ENCODE data around the gene ST6GALNAC2. TPM values are rescaled to one million over a fixed set of nuclear protein-coding genes. Genes with fewer than 3 reads are reported as not detected.

ST6GALNAC2 gene
- total and polyA plus RNA-seq, 2 experiments from 2014 or later: 0.31 TPM; not detected in 1

DNA sequence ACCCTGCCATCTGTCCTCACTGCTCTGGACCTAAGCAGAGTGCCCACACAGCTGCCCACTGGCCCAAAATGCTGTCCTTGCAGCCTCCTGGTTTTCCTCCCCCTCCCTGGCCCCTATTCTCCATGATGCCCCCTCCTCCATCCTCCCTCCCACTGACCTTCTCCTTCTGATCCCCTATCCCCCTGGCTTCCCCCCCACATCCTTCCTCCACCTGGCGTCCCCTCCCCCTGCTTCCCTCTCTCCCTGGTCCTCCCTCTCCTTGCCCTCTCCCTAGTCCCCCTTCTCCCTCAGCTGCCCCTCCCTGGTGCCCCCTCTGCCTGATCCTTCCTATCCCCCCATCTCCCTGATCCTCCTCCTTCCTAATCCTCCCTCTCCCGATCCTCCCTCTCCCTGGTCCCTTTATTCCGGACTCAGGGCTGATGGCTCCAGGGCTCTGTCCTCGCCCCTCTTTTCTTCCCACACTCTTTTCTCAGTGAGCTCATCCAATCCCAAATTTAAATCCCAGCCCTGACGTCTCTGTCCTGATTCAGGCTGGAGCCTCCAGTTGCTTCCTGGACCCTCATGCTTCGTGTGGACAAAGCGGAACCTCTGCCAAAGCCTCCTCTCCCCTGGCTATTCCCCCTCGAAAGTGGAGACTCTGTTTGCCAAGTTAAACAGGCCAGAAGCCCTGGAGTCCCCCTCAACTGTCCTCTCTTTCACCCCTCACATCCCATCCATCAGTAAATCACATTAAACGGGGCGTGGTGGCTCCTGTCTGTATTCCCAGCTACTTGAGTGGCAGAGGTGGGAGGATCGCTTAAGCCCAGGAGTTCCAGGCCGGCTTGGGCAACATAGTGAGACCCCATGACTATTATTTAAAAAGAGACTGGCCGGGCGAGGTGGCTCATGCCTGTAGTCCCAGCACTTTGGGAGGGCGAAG, 66.4 kb downstream of the ST6GALNAC2 start:
- Histone ChIP-seq H3F3A (replicated peaks; ENCODE audit: low read depth) (no peaks in the 10 kb centered on the region), H3K4me1 (ENCODE audit: insufficient read depth) (no peaks in the 10 kb centered on the region), H3K4me3 (no peak overlapping the region), H3K27ac (ENCODE audit: low read depth) (no peak overlapping the region), H3K4me2 (no peak overlapping the region), H3K27me3 (ENCODE audit: insufficient read depth) (peaks cover 5% of the 10 kb centered on the region; the same call in 1 of the 2 replicates), H3K36me3 (ENCODE audit: insufficient read depth) (no peaks in the 10 kb centered on the region), H3K9me2 (ENCODE audit: insufficient read depth) (peaks cover 2% of the 10 kb centered on the region; the same call in 1 of the 2 replicates), H2AFZ (no peak overlapping the region), H3K79me2 (replicated peaks; ENCODE audit: insufficient read depth) (no peaks in the 10 kb centered on the region), H4K20me1 (replicated peaks; ENCODE audit: insufficient read depth) (no peaks in the 10 kb centered on the region)
- H3K27me3 Mint-ChIP-seq (ENCODE audit: insufficient read depth, low read depth, poor library complexity): peaks cover 17% of the 10 kb centered on the region
- no peaks in the 10 kb centered on the region for H3K36me3 Mint-ChIP-seq (ENCODE audit: low read depth)
- peaks cover 11% of the 10 kb centered on the region for H3K4me1 Mint-ChIP-seq
- TF ChIP-seq ZNF331 (CRISPR knock-in tag; IDR thresholded peaks at IDR 0.05; ENCODE audit: low read depth) (no peak), JUNB (IDR thresholded peaks at IDR 0.05; ENCODE audit: unreplicated experiment) (no peak), EZH2 (IDR thresholded peaks at IDR 0.05; ENCODE audit: low read depth, unreplicated experiment) (no peak), NANOG (IDR thresholded peaks at IDR 0.05; ENCODE audit: borderline replicate concordance) (no peak), EZH2phosphoT487 (IDR thresholded peaks at IDR 0.05; ENCODE audit: unreplicated experiment) (no peak), STAT1 (IDR thresholded peaks at IDR 0.05; ENCODE audit: unreplicated experiment) (no peak), POLR2AphosphoS5 (IDR thresholded peaks at IDR 0.05; ENCODE audit: low read depth) (no peak), CREB1 (CRISPR knock-in tag; IDR thresholded peaks at IDR 0.05; ENCODE audit: low read depth) (no peak), ZNF114 (CRISPR knock-in tag; IDR thresholded peaks at IDR 0.05) (no peak)
- TF ChIP-seq, protein P1, sequence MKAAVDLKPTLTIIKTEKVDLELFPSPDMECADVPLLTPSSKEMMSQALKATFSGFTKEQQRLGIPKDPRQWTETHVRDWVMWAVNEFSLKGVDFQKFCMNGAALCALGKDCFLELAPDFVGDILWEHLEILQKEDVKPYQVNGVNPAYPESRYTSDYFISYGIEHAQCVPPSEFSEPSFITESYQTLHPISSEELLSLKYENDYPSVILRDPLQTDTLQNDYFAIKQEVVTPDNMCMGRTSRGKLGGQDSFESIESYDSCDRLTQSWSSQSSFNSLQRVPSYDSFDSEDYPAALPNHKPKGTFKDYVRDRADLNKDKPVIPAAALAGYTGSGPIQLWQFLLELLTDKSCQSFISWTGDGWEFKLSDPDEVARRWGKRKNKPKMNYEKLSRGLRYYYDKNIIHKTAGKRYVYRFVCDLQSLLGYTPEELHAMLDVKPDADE (IDR thresholded peaks at IDR 0.05): no peak
- TF ChIP-seq, protein P2, sequence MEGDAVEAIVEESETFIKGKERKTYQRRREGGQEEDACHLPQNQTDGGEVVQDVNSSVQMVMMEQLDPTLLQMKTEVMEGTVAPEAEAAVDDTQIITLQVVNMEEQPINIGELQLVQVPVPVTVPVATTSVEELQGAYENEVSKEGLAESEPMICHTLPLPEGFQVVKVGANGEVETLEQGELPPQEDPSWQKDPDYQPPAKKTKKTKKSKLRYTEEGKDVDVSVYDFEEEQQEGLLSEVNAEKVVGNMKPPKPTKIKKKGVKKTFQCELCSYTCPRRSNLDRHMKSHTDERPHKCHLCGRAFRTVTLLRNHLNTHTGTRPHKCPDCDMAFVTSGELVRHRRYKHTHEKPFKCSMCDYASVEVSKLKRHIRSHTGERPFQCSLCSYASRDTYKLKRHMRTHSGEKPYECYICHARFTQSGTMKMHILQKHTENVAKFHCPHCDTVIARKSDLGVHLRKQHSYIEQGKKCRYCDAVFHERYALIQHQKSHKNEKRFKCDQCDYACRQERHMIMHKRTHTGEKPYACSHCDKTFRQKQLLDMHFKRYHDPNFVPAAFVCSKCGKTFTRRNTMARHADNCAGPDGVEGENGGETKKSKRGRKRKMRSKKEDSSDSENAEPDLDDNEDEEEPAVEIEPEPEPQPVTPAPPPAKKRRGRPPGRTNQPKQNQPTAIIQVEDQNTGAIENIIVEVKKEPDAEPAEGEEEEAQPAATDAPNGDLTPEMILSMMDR (conservative IDR thresholded peaks at IDR 0.05; ENCODE audit: low read depth in 2 of 2): no peak
- TF ChIP-seq, protein P3, sequence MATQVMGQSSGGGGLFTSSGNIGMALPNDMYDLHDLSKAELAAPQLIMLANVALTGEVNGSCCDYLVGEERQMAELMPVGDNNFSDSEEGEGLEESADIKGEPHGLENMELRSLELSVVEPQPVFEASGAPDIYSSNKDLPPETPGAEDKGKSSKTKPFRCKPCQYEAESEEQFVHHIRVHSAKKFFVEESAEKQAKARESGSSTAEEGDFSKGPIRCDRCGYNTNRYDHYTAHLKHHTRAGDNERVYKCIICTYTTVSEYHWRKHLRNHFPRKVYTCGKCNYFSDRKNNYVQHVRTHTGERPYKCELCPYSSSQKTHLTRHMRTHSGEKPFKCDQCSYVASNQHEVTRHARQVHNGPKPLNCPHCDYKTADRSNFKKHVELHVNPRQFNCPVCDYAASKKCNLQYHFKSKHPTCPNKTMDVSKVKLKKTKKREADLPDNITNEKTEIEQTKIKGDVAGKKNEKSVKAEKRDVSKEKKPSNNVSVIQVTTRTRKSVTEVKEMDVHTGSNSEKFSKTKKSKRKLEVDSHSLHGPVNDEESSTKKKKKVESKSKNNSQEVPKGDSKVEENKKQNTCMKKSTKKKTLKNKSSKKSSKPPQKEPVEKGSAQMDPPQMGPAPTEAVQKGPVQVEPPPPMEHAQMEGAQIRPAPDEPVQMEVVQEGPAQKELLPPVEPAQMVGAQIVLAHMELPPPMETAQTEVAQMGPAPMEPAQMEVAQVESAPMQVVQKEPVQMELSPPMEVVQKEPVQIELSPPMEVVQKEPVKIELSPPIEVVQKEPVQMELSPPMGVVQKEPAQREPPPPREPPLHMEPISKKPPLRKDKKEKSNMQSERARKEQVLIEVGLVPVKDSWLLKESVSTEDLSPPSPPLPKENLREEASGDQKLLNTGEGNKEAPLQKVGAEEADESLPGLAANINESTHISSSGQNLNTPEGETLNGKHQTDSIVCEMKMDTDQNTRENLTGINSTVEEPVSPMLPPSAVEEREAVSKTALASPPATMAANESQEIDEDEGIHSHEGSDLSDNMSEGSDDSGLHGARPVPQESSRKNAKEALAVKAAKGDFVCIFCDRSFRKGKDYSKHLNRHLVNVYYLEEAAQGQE (IDR thresholded peaks at IDR 0.05; ENCODE audit: unreplicated experiment): no peak
- TF ChIP-seq, protein P4, sequence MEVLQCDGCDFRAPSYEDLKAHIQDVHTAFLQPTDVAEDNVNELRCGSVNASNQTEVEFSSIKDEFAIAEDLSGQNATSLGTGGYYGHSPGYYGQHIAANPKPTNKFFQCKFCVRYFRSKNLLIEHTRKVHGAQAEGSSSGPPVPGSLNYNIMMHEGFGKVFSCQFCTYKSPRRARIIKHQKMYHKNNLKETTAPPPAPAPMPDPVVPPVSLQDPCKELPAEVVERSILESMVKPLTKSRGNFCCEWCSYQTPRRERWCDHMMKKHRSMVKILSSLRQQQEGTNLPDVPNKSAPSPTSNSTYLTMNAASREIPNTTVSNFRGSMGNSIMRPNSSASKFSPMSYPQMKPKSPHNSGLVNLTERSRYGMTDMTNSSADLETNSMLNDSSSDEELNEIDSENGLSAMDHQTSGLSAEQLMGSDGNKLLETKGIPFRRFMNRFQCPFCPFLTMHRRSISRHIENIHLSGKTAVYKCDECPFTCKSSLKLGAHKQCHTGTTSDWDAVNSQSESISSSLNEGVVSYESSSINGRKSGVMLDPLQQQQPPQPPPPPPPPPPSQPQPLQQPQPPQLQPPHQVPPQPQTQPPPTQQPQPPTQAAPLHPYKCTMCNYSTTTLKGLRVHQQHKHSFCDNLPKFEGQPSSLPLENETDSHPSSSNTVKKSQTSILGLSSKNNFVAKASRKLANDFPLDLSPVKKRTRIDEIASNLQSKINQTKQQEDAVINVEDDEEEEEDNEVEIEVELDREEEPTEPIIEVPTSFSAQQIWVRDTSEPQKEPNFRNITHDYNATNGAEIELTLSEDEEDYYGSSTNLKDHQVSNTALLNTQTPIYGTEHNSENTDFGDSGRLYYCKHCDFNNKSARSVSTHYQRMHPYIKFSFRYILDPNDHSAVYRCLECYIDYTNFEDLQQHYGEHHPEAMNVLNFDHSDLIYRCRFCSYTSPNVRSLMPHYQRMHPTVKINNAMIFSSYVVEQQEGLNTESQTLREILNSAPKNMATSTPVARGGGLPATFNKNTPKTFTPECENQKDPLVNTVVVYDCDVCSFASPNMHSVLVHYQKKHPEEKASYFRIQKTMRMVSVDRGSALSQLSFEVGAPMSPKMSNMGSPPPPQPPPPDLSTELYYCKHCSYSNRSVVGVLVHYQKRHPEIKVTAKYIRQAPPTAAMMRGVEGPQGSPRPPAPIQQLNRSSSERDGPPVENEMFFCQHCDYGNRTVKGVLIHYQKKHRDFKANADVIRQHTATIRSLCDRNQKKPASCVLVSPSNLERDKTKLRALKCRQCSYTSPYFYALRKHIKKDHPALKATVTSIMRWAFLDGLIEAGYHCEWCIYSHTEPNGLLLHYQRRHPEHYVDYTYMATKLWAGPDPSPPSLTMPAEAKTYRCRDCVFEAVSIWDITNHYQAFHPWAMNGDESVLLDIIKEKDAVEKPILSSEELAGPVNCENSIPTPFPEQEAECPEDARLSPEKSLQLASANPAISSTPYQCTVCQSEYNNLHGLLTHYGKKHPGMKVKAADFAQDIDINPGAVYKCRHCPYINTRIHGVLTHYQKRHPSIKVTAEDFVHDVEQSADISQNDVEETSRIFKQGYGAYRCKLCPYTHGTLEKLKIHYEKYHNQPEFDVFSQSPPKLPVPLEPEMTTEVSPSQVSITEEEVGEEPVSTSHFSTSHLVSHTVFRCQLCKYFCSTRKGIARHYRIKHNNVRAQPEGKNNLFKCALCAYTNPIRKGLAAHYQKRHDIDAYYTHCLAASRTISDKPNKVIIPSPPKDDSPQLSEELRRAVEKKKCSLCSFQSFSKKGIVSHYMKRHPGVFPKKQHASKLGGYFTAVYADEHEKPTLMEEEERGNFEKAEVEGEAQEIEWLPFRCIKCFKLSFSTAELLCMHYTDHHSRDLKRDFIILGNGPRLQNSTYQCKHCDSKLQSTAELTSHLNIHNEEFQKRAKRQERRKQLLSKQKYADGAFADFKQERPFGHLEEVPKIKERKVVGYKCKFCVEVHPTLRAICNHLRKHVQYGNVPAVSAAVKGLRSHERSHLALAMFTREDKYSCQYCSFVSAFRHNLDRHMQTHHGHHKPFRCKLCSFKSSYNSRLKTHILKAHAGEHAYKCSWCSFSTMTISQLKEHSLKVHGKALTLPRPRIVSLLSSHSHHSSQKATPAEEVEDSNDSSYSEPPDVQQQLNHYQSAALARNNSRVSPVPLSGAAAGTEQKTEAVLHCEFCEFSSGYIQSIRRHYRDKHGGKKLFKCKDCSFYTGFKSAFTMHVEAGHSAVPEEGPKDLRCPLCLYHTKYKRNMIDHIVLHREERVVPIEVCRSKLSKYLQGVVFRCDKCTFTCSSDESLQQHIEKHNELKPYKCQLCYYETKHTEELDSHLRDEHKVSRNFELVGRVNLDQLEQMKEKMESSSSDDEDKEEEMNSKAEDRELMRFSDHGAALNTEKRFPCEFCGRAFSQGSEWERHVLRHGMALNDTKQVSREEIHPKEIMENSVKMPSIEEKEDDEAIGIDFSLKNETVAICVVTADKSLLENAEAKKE (CRISPR knock-in tag; IDR thresholded peaks at IDR 0.05): no peak
- ATAC-seq: no peak
- no peak for DNase-seq (ENCODE audit: low spot score)
- H3K4me3 Mint-ChIP-seq: no peak overlapping the region; the same call in 2 of the 3 replicates
- H3K27ac Mint-ChIP-seq: no peak overlapping the region
- H3K9me3 Mint-ChIP-seq: peaks cover 3% of the 10 kb centered on the region; the same call in 1 of the 3 replicates

Data from GM23338 (cell line).